Activated CD4-positive, alpha-beta T cell treated with anti-CD3 and anti-CD28 coated beads, Interleukin-2, amount 50 U/mL, for 48 hours (primary cell): ENCODE measurements around the gene TFDP1.

Experiments
- DNase-seq, 2 experiments: peaks; one replicate each; pipeline ENCODE4 v3.0.0-alpha.2; 2020

The TFDP1 gene

GRCh38 chr13:113584205-113584869, at the start of gene TFDP1:
Gene TFDP1 (plus strand): TSS chr13:113584753. CDS start chr13:113585838, 1,085 bp downstream.
- DNase-seq = peak; percentile 85 to 89

GRCh38 chr13:113535381-113535781, 49.2 kb upstream of the TFDP1 start:
- no peak for DNase-seq

GRCh38 chr13:113536461-113537110, 48.0 kb upstream of the TFDP1 start:
- DNase-seq = no peak

GRCh38 chr13:113537205-113537604, 47.3 kb upstream of the TFDP1 start:
- no peak for DNase-seq

GRCh38 chr13:113537909-113538688, 46.5 kb upstream of the TFDP1 start:
- no peak for DNase-seq

GRCh38 chr13:113538689-113539058, 45.9 kb upstream of the TFDP1 start:
- DNase-seq = no peak

GRCh38 chr13:113539176-113539575, 45.4 kb upstream of the TFDP1 start:
- DNase-seq = no peak

- DNase-seq = no peak
Observed at GRCh38 chr13:113539822-113540221, 44.7 kb upstream of the TFDP1 start.

- no peak for DNase-seq
Observed at GRCh38 chr13:113540523-113540922, 44.0 kb upstream of the TFDP1 start.

GRCh38 chr13:113542751-113543424, 41.7 kb upstream of the TFDP1 start:
- no peak for DNase-seq

- DNase-seq = no peak
Observed at GRCh38 chr13:113544071-113544891, 40.3 kb upstream of the TFDP1 start.

GRCh38 chr13:113544896-113545295, 39.7 kb upstream of the TFDP1 start:
- DNase-seq = no peak

- no peak for DNase-seq
Observed at GRCh38 chr13:113545455-113545930, 39.1 kb upstream of the TFDP1 start.

- no peak for DNase-seq
Observed at GRCh38 chr13:113545931-113546516, 38.5 kb upstream of the TFDP1 start.

GRCh38 chr13:113546571-113547237, 37.8 kb upstream of the TFDP1 start:
- DNase-seq = no peak

GRCh38 chr13:113547238-113547971, 37.1 kb upstream of the TFDP1 start:
- DNase-seq = no peak

GRCh38 chr13:113548171-113548641, 36.3 kb upstream of the TFDP1 start:
- DNase-seq = no peak

- DNase-seq = no peak
Observed at GRCh38 chr13:113548778-113549621, 35.6 kb upstream of the TFDP1 start.

GRCh38 chr13:113550453-113550852, 34.1 kb upstream of the TFDP1 start:
- DNase-seq = no peak
